HG03575 (cell line): Measurements from ENCODE around the gene TP73.

ENCODE experiments used
- ATAC-seq: cut with Tn5 transposase; IDR thresholded peaks from one replicate; pipeline ENCODE4 v1.9.1; 2021; ENCODE audit not compliant: unreplicated experiment, insufficient number of reproducible peaks, low FRiP score; ENCODE audit errors: extremely low read depth

The TP73 gene

GRCh38 chr1:3777647-3778589 is 125.6 kb downstream of the TP73 start:
- ATAC-seq, result no peak

GRCh38 chr1:3778590-3779264 is 126.4 kb downstream of the TP73 start:
- no peak for ATAC-seq

- no peak for ATAC-seq
Measured at GRCh38 chr1:3779265-3779911, 127.1 kb downstream of the TP73 start.

- ATAC-seq, result no peak
Measured at GRCh38 chr1:3779912-3780416, 127.6 kb downstream of the TP73 start.

GRCh38 chr1:3780901-3781300 is 128.6 kb downstream of the TP73 start:
- ATAC-seq, result no peak

GRCh38 chr1:3783651-3784474 is 131.5 kb downstream of the TP73 start:
- ATAC-seq, result no peak

GRCh38 chr1:3785045-3785444 is 132.7 kb downstream of the TP73 start:
- ATAC-seq, result no peak

GRCh38 chr1:3785456-3786157 is 133.3 kb downstream of the TP73 start:
- no peak for ATAC-seq
